Fibroblast of skin of back (primary cell): ENCODE results near the gene SEC62.
A peak's percentile ranks its signal among the peaks of the same experiment; 100 is the strongest.

Experiments
- DNase-seq: peaks from one replicate; pipeline ENCODE4 v3.0.0-alpha.2; 2013

SEC62 gene

DNA sequence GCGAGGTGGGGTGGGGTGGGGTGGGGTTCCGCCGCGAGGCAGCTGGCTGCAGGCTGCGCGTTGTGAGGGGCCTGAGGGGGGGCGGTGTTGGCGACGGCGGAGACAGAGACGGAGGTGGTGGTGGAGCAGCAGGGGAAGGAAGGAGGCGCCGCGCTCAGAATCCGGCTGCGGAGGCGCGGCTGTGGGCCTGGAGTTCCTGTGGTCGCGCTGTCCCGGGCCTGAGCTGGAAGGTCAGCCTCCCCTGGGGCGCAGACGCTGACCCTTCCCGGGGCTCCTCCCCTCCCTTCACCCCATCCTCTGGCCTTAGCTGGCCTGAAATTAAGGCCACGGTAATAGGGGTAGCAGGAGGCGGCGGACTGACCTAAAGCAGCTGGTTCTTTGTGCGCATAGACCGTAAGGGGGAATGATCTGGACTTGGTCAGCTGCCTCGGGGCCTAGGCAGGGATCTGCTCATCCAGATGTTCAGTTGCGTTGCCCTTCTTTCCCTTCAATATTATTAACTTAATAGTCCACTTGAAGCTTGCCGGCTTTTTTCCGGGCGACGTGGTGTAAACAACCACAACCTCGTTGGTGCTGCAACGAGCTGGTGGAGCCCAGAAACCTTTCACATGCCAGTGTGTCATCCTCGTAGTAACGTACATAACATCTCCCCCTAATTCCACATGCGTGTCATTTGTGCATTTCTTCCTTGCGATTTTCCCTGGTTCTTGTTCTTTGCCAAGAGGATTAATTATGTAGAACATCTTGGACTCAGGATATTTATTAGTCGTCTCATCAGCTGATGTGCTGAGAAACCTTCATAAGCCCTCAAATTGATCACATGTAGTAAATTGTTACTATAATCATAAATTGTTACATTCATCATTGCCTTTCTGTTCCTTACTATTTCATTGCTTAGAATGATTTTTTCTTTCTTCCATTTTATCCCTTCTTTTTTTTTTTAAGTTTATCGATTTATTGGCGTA, 626 bp downstream of the SEC62 start:
- peak; percentile 46 for DNase-seq

DNA sequence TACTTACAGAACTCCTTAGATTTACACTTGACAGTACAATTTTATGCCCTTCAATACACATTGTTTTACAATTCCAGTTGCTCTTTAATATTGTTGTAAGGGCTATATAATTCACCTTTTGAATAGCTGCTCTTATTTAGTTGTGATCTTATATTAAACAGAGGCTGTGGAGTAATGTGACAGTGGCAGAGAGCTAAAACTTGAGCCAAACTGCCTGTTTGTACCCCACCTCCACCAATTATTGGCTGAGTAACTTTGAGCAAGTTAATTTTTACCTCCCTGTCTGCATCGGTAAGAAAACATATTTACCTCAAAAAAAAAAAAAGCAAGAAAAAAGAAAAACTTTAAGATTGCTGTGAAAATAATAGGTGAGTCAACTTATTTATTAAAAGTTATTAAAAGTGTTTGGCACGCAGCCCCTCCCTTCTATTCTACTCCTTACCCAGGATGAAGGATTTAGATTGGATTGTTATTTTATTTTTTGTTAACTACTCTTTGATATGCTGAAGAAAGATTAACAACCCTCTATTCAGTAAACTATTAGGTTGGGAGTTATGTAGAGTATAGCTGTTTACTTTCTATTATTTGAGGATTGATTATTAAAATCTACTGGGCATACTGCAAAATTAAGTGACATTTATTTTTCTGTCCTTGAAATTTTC, 1.7 kb downstream of the SEC62 start:
- DNase-seq, result no peak

DNA sequence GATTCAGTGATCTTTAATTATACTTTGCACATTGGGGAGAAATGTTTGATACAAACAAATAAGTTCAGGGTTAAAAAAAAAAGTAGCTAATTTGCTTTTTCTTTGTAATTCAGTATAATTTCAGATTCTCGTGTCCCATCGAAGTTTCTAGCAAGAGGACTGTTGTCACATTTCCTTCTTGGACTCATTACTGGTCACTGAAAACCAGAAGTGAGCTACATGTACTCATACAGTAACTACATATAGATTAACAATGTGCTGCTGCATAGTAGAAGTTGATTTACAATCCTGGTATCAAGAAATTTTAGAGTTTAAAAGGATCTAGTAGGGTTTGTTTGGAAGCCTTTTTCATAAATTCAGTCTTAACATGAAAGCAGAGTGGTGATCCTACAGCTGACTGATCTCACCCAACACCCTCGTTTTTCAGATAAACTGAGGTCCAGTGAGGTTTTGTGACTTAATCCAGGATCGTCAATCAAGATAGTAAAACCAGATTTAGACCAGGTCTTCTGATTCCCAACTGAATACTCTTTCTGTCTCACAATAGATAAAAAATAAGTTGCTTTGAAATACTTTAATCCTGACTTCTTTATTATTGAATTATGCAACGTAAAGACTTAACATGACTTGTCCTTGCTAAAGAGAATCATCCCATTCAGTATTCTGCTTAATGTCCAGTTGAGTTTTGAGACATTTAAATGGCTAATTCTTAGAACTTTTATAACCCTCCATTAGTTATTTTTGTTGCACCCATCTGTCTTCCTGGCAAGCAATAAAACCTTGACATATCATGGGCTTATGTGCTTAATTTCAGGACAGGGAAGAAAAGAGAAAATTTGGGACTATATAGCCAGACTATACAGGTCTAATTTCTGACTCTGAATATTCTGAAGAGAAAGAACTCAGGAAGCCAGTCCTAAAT, 2.8 kb downstream of the SEC62 start:
- no peak for DNase-seq

DNA sequence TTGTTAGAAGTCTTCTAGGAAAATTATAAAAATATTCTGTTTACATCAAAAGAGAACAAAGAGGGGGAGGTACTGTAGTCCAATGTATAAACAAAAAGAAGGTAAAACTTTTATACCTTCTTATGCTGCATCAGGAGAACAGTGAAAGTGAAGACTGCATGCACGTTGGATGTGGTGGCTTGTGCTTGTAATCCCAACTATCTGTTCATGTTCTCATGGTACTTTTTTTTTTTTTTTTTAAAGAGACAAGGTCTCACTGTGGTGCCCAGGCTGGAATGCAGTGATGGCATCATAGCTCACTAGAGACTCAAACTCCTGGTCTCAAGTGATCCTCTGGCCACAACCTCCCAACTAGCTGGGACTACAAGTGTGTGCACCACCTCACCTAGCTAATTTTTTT, 4.2 kb downstream of the SEC62 start:
- DNase-seq, result no peak

DNA sequence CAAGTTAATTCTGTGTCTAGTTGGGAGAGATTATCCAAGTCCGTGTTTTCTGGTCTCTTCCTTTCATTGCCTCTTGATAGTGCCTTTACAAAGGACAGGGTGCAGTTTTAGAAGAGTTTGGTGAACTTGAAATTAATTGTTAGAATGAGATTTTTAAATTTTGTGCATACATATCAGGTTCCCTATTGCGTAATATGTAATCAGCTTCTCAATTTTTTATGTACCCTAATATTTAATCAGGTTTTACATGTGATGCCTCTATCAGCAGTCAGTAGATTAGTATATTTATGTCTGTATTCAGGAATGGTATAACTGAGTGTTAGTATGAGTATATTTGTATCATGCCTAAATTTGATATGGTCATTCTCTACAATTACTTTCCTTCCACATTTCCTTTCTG, 4.9 kb downstream of the SEC62 start:
- DNase-seq, result no peak

DNA sequence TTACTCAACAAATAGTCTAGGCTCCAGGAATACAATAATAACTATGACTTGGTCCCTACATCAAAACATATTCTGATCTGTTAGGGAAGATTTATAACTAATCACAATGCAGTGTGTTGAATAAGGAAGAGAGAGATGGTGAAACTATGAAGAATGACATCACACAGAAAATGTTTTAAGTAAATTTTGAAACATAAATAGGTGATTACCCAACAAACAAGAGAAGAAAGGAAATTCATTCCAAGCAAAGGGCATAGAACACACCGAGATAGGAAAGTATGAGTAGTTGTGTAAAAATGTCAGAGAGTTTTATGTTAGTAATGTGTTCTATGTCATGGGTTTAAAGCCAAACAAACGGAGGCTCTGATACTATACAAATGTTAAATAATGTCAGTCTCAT, 13.4 kb downstream of the SEC62 start:
- DNase-seq, result no peak

DNA sequence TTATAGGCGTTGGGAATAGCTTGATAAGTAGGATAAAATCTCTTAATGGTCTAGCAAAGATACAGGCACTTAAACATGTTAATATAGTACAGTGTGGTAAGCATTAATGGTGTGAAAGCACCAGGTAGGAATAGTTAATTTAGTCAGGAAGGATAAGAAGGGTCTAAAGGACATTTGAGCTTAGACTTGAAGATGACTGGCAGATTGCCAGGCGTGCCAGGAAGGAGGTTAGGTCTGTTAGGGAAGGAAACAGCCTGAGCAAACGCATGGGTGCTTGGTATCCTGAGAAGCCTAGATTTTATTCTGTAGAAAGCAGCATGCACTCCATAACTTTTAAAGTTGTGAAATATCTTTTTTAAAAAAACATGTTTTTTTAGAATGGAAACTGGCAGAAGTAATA, 17.7 kb downstream of the SEC62 start:
- no peak for DNase-seq

DNA sequence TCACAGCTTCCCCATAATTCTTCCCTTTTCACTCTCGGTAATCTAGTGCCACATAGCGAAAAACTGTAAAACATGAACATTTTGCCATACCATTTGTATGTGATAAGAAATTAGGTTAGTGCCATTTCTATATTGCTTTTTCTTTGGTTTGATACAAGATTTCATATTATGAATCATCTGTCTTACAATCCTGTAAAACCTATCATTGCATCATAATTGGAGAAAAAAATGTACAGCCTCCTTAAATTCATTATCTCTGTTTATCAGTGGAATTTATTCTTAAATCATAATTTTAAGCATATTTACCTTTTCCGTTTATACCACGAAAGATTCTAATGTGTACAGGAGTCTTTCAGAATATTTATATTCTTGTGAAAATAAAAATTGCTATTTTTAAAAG, 23.8 kb downstream of the SEC62 start:
- DNase-seq, result no peak

DNA sequence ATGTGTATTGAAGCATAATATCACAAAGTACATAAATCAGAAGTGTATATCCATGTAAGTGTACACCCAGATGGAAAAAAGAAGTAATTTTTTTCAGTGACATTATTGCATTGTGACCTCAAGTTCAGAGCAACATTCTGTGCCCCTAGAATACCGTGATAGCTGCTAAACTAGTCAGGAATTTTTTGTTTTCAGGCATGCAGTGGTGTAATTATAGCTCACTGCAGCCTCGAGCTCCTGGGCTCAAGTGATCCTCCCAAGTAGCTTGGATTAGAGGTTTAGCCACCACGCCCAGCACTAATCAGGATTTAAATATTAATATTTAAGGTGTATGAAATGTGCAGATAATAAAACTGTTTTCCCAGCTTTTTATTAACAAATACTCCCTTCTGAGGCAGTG, 25.5 kb downstream of the SEC62 start:
- DNase-seq, result no peak

DNA sequence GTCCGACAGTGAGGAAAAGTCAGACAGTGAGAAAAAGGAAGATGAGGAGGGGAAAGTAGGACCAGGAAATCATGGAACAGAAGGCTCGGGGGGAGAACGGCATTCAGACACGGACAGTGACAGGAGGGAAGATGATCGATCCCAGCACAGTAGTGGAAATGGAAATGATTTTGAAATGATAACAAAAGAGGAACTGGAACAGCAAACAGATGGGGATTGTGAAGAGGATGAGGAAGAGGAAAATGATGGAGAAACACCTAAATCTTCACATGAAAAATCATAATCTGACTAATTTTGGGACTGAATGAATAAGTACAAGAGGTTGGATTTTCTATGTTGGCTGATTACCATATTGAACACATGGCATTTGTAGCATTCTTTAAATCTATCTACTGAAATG, 26.2 kb downstream of the SEC62 start:
- DNase-seq, result no peak

DNA sequence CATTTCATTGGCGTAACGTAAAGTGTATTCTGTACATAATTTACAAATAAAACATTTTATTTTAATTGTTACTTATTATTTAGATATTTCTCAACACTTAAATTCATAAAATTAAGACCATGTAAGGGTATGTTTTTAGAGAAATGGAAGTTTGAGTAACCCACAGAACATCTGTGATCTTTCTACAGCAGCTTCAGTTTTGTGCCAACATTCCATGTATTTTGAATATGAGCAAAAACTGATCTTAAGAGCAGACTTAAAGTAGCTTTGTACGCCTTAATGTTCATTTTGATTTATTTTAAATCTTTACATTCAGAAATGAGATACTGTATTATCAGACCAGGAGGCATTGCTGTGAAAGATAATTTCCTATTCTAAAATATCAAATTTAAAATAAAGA, 27.2 kb downstream of the SEC62 start:
- no peak for DNase-seq

DNA sequence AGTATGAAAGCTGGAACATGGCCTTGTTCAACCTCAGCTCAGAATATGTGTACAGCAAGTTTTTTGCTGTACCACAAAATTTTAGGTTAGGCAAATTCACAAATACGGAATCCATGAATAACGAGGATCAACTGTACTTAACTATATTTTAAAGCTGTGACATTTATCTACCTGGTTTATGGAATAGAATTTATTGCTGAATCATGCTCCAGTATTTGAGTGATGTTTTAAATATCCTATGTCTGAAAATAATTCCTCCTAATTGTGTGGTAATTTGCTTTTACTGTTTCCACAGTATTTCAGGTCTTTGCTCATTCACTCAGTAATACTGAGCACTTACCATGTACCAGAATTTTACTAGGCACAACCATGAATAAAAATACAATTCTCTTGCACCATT, 29.5 kb downstream of the SEC62 start:
- no peak for DNase-seq

DNA sequence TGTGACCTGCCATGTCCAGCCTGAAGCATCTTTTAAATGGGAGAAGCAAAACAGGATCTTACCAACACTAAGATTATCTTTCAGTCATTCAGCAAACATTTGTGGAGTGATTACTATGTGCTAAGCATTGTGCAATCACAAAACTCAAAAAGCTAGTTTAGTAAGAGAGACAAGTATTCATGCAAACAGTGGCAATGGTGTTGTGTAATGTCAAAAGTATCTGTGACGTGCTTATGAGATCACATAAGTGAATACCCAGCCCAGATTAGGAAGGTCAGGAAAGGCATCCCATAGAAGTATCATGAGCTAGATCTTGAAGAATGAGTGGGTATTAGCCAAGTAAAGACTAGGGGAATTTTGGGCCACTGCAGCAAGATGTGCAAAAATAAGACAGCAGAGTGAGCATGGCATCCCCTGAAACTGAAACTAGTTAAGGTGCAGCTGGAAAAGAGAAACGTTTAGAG, 32.1 kb downstream of the SEC62 start:
- DNase-seq, result peak; percentile 77

DNA sequence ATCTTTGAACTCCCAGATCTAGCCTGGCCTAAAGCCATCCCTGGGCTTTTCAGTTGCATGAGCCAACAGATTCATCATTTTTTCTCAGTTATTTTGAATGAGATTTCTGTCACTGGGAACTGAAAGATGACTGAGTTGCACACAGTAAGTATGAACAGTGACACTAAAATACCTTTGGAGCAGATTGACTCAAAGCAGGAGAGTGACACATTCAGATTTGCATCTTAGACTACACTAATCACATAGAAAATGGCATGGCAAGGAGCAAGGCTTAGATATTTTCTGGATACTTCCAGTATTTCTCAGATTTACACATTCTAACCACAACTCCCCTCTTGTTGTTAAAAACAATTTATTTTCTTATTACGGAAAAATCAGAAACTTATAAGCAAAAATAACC, 32.8 kb downstream of the SEC62 start:
- DNase-seq, result no peak

DNA sequence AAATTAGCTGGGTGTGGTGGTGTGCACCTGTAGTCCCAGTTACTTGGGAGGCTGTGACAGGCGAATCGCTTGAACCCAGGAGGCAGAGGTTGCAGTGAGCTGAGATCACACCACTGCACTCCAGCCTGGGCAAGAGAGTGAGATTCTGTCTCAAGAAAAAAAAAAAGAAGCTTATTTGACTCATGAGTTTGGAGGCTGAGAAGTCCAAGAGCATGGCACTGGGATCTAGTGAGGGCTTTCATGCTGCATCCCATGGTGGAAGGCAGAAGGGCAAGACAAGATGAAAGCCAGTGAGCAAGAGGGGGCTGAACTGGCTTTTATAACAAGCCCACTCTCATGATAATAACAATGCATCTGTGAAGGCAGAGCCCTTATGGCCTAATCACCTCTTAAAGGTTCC, 33.4 kb downstream of the SEC62 start:
- DNase-seq, result no peak

DNA sequence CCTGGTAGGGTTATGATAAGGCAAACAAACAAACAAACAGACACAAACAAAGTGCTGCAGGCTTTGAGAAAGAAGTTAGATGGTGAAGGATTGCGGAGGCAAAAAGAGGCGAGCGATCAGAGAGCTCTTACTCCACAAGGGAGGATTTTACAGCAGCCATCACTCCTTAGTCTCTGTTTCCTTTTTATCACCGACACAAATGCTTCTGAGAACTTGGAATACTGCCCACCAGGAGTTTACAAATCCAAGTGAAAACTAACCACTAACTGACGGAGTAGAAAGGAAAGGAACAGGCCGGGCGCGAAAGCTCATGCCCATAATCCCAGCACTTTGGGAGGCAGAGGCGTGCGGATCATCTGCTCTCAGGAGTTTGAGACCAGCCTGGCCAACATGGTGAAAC, 35.6 kb downstream of the SEC62 start:
- no peak for DNase-seq

DNA sequence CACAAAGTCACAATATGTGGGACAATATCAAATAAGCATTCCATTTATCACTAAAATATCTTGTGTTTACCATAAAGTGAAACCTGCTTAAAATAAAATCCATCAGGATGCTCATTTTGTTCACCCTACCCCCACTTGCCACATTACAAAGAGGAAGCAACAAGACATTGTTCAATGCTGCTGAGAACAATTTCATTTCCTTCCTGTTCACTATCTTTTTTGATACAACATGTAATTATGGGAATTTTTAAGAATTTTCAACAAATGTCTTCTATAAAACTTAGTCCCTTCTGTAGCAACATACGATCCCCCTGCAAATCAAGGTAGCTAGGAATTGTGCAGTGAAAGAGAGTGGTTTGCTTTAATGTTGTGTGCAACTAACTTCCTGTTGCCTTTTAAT, 36.3 kb downstream of the SEC62 start:
- DNase-seq, result no peak

DNA sequence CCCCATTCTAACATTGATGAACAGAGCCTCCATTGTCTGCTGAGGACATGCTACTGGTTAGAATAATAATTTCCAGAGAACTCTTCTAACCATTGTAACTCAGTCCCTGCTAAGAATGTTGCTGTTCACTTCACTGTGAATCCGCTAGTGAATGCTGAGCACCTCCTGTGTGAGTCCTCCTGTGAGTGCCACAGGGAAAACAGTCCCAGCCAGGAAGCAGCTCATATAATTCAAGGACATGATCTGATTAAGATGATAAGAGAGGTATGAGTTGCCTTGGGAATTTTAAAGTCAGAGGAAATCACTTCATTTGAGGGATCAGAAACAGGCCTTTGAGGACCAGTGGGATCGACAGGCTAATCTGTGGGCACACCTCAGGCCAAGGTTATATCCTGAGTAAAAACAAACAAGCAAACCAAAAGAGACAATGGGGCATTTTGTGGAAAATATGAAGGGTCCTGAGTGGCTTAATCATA, 37.3 kb downstream of the SEC62 start:
- DNase-seq, result no peak

DNA sequence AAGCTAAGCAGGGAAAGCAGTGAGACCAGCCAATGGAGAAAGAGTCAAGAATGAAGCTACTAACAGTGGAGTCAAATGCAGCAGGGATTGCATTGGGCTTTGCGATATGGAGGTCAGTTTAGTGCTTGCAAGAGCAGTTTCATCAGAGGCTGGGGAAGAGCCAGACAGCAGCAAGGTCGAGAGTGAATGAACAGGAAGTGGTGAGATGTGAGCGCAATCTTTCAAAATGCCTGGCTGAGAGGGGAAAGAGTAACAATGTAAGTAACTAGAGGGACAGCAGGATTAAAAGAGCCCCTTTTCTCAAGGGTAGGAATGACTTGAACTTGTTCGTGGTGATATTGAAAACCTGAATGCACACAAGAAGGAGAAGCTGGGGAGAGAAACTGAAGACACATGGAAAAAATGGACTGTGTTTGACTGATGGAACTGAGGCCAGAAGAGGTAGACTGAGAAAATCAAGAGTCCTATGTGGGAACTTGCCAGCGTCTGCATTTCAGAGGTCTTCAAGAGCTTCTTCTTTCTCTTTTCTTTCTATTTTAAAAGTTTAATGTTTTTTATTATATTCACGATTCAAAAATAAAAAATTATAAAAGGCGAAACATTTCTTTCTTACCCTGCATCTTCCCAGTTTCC, 40.5 kb downstream of the SEC62 start:
- DNase-seq, result peak; percentile 26

DNA sequence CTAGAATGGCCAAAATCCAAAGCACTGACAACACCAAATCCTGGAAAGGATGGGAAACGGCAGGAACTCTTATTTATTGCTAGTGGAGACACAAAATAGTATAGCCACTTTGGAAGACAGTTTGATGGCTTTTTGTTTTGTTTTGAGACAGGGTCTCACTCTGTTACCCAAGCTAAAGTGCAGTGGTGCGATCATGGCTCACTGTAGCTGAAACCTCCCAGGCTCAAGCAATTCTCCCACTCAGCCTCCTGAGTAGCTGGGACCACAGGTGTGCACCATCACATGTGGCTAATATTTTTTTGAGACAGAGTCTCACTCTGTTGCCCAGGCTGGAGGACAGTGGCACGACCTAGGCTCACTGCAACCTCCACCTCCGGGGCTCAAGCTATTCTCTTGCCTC, 43.9 kb downstream of the SEC62 start:
- DNase-seq, result no peak

DNA sequence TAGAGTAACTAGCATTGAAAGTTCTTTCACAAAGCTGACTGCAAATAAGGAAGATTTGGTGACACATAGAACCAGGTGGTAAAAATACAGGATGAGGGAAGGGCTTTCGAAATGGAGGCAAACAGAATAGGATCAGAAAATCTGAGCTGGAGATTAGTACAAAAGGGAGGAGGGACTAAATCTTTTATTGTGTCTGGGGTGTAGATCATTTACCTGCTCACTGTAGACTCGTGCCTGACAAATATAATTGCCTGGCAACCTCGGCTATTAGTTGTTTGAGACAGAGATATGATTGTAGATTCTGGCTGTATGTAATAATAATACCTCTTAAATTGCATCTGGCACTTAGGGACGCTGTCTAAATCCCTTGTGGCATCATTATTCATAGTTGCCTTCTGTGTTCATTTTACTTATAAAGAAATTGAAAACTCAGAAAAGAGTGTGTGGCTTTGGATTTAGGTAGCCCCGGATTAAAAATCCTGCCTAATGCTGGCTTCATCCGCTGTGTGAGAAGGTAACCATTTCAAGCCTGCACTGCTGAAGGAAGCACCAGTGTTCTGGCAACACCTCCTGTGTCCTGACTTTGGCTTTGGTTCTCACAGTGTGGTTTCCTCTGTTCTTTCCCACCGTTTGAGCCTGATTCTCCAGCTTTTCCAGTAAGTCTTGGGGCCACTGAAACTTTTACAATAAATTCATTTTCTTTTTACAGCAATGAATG, 46.2 kb downstream of the SEC62 start:
- DNase-seq, result no peak

DNA sequence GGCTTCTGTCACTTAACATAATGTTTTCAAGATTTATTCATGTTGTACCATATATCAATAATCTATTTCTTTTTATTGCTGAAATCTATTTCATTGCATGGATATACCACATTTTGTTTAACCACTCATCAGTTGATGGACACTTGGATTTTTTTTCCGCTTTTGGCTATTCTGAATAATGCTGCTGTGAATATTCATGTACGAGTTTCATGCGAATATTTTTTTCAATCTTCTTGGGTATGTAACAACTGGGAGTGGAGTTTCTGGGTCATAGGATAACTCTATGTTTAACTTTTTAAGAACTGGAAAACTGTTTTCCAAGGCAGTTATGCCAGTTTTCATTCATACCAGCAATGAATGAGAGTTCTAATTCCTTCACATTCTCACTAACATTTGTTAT, 49.5 kb downstream of the SEC62 start:
- no peak for DNase-seq
